Measurements from ENCODE around the gene CROCC. TPM values are rescaled to one million over a fixed set of nuclear protein-coding genes. Genes with fewer than 3 reads are reported as not detected.

CROCC gene
- total RNA-seq, 1 experiment from 2014 or later = 30.2 TPM

DNA sequence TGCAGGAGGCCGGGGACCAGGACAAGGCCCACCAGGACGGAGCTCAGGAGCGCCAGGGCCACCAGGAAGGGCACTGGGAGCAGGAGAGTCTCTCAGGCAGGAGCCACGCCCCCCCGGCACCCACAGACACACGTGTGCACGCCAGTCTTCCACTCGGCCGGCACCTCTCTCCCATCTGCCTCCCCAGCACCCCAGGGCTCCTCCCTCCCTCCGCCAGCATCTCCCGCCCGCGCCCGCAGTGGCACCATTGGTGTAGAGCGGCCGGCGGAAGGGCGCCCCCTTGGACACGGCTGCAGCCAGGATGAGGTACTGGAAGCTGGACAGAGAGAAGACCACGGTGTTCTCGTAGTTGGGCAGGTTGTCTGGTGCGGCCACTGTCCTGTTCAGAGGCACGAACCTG is 64.8 kb downstream of the CROCC start:
- Histone ChIP-seq H3K4me1 (ENCODE audit: insufficient read depth, low read length, poor library complexity, severe bottlenecking) (no peaks in the 10 kb centered on the region), H3K27me3 (replicated peaks; ENCODE audit: insufficient read depth, low read depth, low read length, poor library complexity) (no peaks in the 10 kb centered on the region), H3K4me3 (ENCODE audit: low read depth, low read length, poor library complexity, severe bottlenecking) (no peak overlapping the region), H3K27ac (ENCODE audit: low read depth, low read length, poor library complexity, severe bottlenecking) (no peak overlapping the region), H3K9me3 (ENCODE audit: low read depth, low read length, poor library complexity, severe bottlenecking) (no peaks in the 10 kb centered on the region), H3K36me3 (ENCODE audit: insufficient read depth, low read length, poor library complexity, severe bottlenecking) (no peaks in the 10 kb centered on the region)
- no TSS peak for BruUV-seq (replicated peaks)
- ChIA-PET CTCF (no interaction called here), POLR2A (ENCODE audit: low non-redundant PET) (no interaction called here)
- TF ChIP-seq CTCF (conservative IDR thresholded peaks at IDR 0.05; ENCODE audit: low read depth, low read length) (no peak), EZH2 (IDR thresholded peaks at IDR 0.05; ENCODE audit: borderline replicate concordance, low read depth, low read length, poor library complexity, severe bottlenecking) (no peak)
- no peak for DNase-seq (ENCODE audit: low spot score)
- intact Hi-C loops (cut with micrococcal nuclease; ENCODE audit: unreplicated experiment) = no loop called here

- TF ChIP-seq EZH2 (IDR thresholded peaks at IDR 0.05; ENCODE audit: borderline replicate concordance, low read depth, low read length, poor library complexity, severe bottlenecking) (no peak), CTCF (conservative IDR thresholded peaks at IDR 0.05; ENCODE audit: low read depth, low read length) (peak; percentile 72)
- no peak for DNase-seq (ENCODE audit: low spot score)
- intact Hi-C loops (cut with micrococcal nuclease; ENCODE audit: unreplicated experiment) = no loop called here
- Histone ChIP-seq H3K9me3 (ENCODE audit: low read depth, low read length, poor library complexity, severe bottlenecking) (no peaks in the 10 kb centered on the region), H3K27ac (ENCODE audit: low read depth, low read length, poor library complexity, severe bottlenecking) (no peak overlapping the region), H3K4me1 (ENCODE audit: insufficient read depth, low read length, poor library complexity, severe bottlenecking) (no peaks in the 10 kb centered on the region), H3K36me3 (ENCODE audit: insufficient read depth, low read length, poor library complexity, severe bottlenecking) (no peaks in the 10 kb centered on the region), H3K27me3 (replicated peaks; ENCODE audit: insufficient read depth, low read depth, low read length, poor library complexity) (no peaks in the 10 kb centered on the region), H3K4me3 (ENCODE audit: low read depth, low read length, poor library complexity, severe bottlenecking) (no peak overlapping the region)
- no TSS peak for BruUV-seq (replicated peaks)
- ChIA-PET POLR2A (ENCODE audit: low non-redundant PET) (no interaction called here), CTCF (no interaction called here)
Observed at GRCh38 chr1:16986962-16987361, 65.2 kb downstream of the CROCC start.

- Histone ChIP-seq H3K27ac (ENCODE audit: low read depth, low read length, poor library complexity, severe bottlenecking) (no peak overlapping the region), H3K36me3 (ENCODE audit: insufficient read depth, low read length, poor library complexity, severe bottlenecking) (no peaks in the 10 kb centered on the region), H3K4me1 (ENCODE audit: insufficient read depth, low read length, poor library complexity, severe bottlenecking) (no peaks in the 10 kb centered on the region), H3K9me3 (ENCODE audit: low read depth, low read length, poor library complexity, severe bottlenecking) (no peaks in the 10 kb centered on the region), H3K4me3 (ENCODE audit: low read depth, low read length, poor library complexity, severe bottlenecking) (no peak overlapping the region), H3K27me3 (replicated peaks; ENCODE audit: insufficient read depth, low read depth, low read length, poor library complexity) (no peaks in the 10 kb centered on the region)
- ChIA-PET POLR2A (ENCODE audit: low non-redundant PET) (no interaction called here), CTCF (no interaction called here)
- BruUV-seq (replicated peaks) = no TSS peak
- TF ChIP-seq CTCF (conservative IDR thresholded peaks at IDR 0.05; ENCODE audit: low read depth, low read length) (no peak), EZH2 (IDR thresholded peaks at IDR 0.05; ENCODE audit: borderline replicate concordance, low read depth, low read length, poor library complexity, severe bottlenecking) (no peak)
- intact Hi-C loops (cut with micrococcal nuclease; ENCODE audit: unreplicated experiment) = no loop called here
- DNase-seq (ENCODE audit: low spot score) = no peak
Observed at GRCh38 chr1:16988210-16988609, 66.5 kb downstream of the CROCC start.
